ENCODE data around the gene ANKRD1.

DNA sequence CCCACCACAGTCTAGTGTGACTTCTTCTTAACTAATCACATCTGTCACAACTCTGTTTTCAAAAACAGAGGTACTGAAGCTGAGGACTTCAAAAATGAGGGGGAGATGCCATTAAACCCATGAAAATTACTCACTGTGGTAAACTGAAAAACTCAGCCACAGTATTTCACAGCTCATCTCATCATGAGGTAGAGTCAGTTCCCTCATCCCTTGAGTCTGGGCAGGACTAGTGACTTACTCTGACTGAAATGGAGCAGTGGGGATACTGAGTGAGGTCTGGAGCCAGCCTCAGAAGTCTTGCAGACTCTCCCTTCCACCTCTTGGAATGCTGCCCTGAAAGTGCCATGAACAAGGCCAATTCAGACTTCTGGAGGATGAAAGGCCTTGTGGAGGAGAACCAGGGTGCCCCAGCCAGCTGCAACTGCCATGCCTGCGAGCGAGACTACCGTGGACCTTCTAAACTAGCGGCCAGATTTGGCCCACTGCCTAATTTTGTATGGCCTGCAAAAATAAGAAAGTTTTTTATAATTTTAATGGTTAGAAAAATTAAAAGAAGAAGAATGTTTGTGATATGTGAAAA lies 24.7 kb upstream of the ANKRD1 start:
- no peak for TF ChIP-seq CTCF (IDR thresholded peaks at IDR 0.05)
- TF ChIP-seq EZH2 (IDR thresholded peaks at IDR 0.05; ENCODE audit: borderline replicate concordance, insufficient read depth, low read depth, low read length, poor library complexity, severe bottlenecking): no peak

All from B cell (primary cell).